Keratinocyte (primary cell): ENCODE results near the gene MAML1. TPM values are rescaled to one million over a fixed set of nuclear protein-coding genes. Genes with fewer than 3 reads are reported as not detected.

Experiments used
- DNase-seq: peaks from one replicate; pipeline ENCODE4 v3.0.0-alpha.2; 2011; ENCODE audit warnings: low read depth, missing footprints, low spot score
- FAIRE-seq: peaks from 2 replicates; lab custom pipeline; 2011; peaks lifted over from hg19 to GRCh38; lab: Jason Lieb, UNC
- H2AFZ ChIP-seq: 2 replicates; pipeline ENCODE4 v1.6.0; 2012; ENCODE audit warnings: low read length, control low read depth, inconsistent platforms; ENCODE audit not compliant: control insufficient read depth
- H3K27ac ChIP-seq: 2 replicates; pipeline ENCODE4 v1.5.1; 2011; ENCODE audit warnings: low read length; ENCODE audit not compliant: control insufficient read depth, insufficient read depth
- H3K27me3 ChIP-seq: 3 replicates; pipeline ENCODE4 v1.6.0; 2011; ENCODE audit warnings: low read length; ENCODE audit not compliant: control insufficient read depth, insufficient read depth; ENCODE audit errors: extremely low read depth
- H3K36me3 ChIP-seq, 2 experiments: 2 replicates in 1 of 2; 3 replicates in 1 of 2; pipeline ENCODE4 v1.5.1; 2011; ENCODE audit warnings: low read length in 2 of 2, mild to moderate bottlenecking in 1 of 2; ENCODE audit not compliant: control insufficient read depth in 2 of 2, insufficient read depth in 2 of 2; ENCODE audit errors: extremely low read depth in 1 of 2
- H3K4me1 ChIP-seq: 3 replicates; pipeline ENCODE4 v1.5.1; 2011; ENCODE audit warnings: low read length; ENCODE audit not compliant: control insufficient read depth, insufficient read depth; ENCODE audit errors: extremely low read depth
- H3K4me2 ChIP-seq: 3 replicates; pipeline ENCODE4 v1.6.0; 2011; ENCODE audit warnings: low read depth, low read length; ENCODE audit not compliant: control insufficient read depth, insufficient read depth; ENCODE audit errors: extremely low read depth
- H3K4me3 ChIP-seq, 3 experiments: fragments of 200-600 bp in 1 of 3; sonication (generic) in 1 of 3; 2 replicates in 2 of 3; 3 replicates in 1 of 3; pipeline ENCODE4 v1.5.1; 2011 to 2016; ENCODE audit warnings: low read length in 3 of 3, mild to moderate bottlenecking in 3 of 3, control low read depth in 2 of 3, inconsistent platforms in 1 of 3, low read depth in 1 of 3, mixed read lengths in 1 of 3, mixed run types in 1 of 3, moderate library complexity in 1 of 3; ENCODE audit not compliant: control insufficient read depth in 2 of 3, insufficient read depth in 2 of 3; ENCODE audit errors: extremely low read depth in 1 of 3
- H3K79me2 ChIP-seq: 2 replicates; pipeline ENCODE4 v1.6.0; 2012; ENCODE audit warnings: low read length; ENCODE audit not compliant: control insufficient read depth, insufficient read depth
- H3K9ac ChIP-seq: 3 replicates; pipeline ENCODE4 v1.6.0; 2011; ENCODE audit warnings: low read length; ENCODE audit not compliant: control insufficient read depth, insufficient read depth; ENCODE audit errors: extremely low read depth
- H3K9me1 ChIP-seq: 3 replicates; pipeline ENCODE4 v1.6.0; 2011; ENCODE audit warnings: low read length; ENCODE audit not compliant: control insufficient read depth, insufficient read depth; ENCODE audit errors: extremely low read depth
- H3K9me3 ChIP-seq: 2 replicates; pipeline ENCODE4 v1.5.1; 2012; ENCODE audit warnings: low read depth, low read length; ENCODE audit not compliant: control insufficient read depth
- H4K20me1 ChIP-seq: 3 replicates; pipeline ENCODE4 v1.6.0; 2011; ENCODE audit warnings: low read length; ENCODE audit not compliant: control insufficient read depth, insufficient read depth; ENCODE audit errors: extremely low read depth
- CTCF ChIP-seq, 3 experiments: IDR thresholded peaks in 1 of 3; conservative IDR thresholded peaks in 1 of 3; optimal IDR thresholded peaks in 1 of 3; 2 replicates in 2 of 3; 3 replicates in 1 of 3; pipeline versions ENCODE3 to v1.5.1; 2011; ENCODE audit warnings: low read length in 3 of 3, mild to moderate bottlenecking in 3 of 3, moderate library complexity in 2 of 3, control low read depth in 1 of 3, inconsistent platforms in 1 of 3; ENCODE audit not compliant: insufficient read depth in 2 of 3; ENCODE audit errors: extremely low read depth in 1 of 3
- EZH2 ChIP-seq: IDR thresholded peaks from one replicate; pipeline ENCODE4 v1.6.1; 2012; ENCODE audit warnings: inconsistent platforms, mild to moderate bottlenecking, low read length, moderate library complexity
- dilution Hi-C: fragments of 300-500 bp; cut with MboI; formaldehyde crosslinking; loops from one replicate; pipeline ENCODE4 v1.7.0; 2020; ENCODE audit warnings: low sequenced_read_pairs; ENCODE audit not compliant: extremely low pct_ligation_motif_present
- polyA plus RNA-seq, 5 experiments: library from polyadenylated mRNA; depleted of rRNA in 3 of 5; stranded (reverse) in 3 of 5; stranded (forward) in 1 of 5; unstranded in 1 of 5; fragments of >200 nt; gene quantifications; 1 replicate in 1 of 5; 2 replicates in 3 of 5; 3 replicates in 1 of 5; pipeline versions ENCODE4 v1.2.1 to v1.2.3, GENCODE V29; 2011 to 2012; ENCODE audit warnings: missing spikeins in 2 of 5, low read depth in 1 of 5, low replicate concordance in 1 of 5

The MAML1 gene
- polyA plus RNA-seq, 1 donor (not counting 4 experiments of a cell fraction or from before 2014, with no cell fraction given): 4.9 TPM

- Histone ChIP-seq H3K27ac (no peak overlapping the region), H3K36me3 (peaks cover 9 to 24% of the 10 kb centered on the region in 2 experiments), H3K9me3 (no peaks in the 10 kb centered on the region), H3K4me1 (peaks cover 20% of the 10 kb centered on the region), H3K4me2 (peak overlapping the region; percentile 88), H3K9ac (no peak overlapping the region), H3K9me1 (no peaks in the 10 kb centered on the region), H2AFZ (no peak overlapping the region), H4K20me1 (peaks cover 6% of the 10 kb centered on the region), H3K4me3 (no peak overlapping the region), H3K79me2 (peaks cover 33% of the 10 kb centered on the region), H3K27me3 (no peaks in the 10 kb centered on the region)
- TF ChIP-seq EZH2 (no peak), CTCF (optimal IDR thresholded peaks at IDR 0.05 in 1 of 3, IDR thresholded peaks at IDR 0.05 in 1 of 3, conservative IDR thresholded peaks at IDR 0.05 in 1 of 3; ENCODE audit: extremely low read depth in 1 of 3, insufficient read depth in 2 of 3, low read length in 3 of 3) (no peak)
- FAIRE-seq (no peak), DNase-seq (no peak)
- dilution Hi-C loops: no loop called here
These were observed 71.3 kb downstream of the MAML1 start for GRCh38 chr5:179803651-179804554.

- H3K27me3 ChIP-seq: no peaks in the 10 kb centered on the region
- H3K79me2 ChIP-seq: peaks cover 33% of the 10 kb centered on the region
- dilution Hi-C loops: no loop called here
- H3K4me2 ChIP-seq: peak overlapping the region; percentile 88
- H4K20me1 ChIP-seq: peaks cover 6% of the 10 kb centered on the region
- DNase-seq (no peak), FAIRE-seq (no peak)
- no peaks in the 10 kb centered on the region for H3K9me1 ChIP-seq
- peaks cover 20% of the 10 kb centered on the region for H3K4me1 ChIP-seq
- peak overlapping the region; percentile 80 for H3K9ac ChIP-seq
- no peak overlapping the region for H2AFZ ChIP-seq
- TF ChIP-seq CTCF (optimal IDR thresholded peaks at IDR 0.05 in 1 of 3, IDR thresholded peaks at IDR 0.05 in 1 of 3, conservative IDR thresholded peaks at IDR 0.05 in 1 of 3; ENCODE audit: extremely low read depth in 1 of 3, insufficient read depth in 2 of 3, low read length in 3 of 3): no peak
- TF ChIP-seq EZH2: no peak
- peak overlapping the region; percentile 77 to 87 (median 78) for H3K4me3 ChIP-seq
- H3K9me3 ChIP-seq: no peaks in the 10 kb centered on the region
- no peak overlapping the region for H3K27ac ChIP-seq
- peaks cover 5 to 18% of the 10 kb centered on the region in 2 experiments for H3K36me3 ChIP-seq
These were observed 71.9 kb downstream of the MAML1 start for GRCh38 chr5:179804555-179804947.
